ENCODE data around the gene IFITM1.

DNA sequence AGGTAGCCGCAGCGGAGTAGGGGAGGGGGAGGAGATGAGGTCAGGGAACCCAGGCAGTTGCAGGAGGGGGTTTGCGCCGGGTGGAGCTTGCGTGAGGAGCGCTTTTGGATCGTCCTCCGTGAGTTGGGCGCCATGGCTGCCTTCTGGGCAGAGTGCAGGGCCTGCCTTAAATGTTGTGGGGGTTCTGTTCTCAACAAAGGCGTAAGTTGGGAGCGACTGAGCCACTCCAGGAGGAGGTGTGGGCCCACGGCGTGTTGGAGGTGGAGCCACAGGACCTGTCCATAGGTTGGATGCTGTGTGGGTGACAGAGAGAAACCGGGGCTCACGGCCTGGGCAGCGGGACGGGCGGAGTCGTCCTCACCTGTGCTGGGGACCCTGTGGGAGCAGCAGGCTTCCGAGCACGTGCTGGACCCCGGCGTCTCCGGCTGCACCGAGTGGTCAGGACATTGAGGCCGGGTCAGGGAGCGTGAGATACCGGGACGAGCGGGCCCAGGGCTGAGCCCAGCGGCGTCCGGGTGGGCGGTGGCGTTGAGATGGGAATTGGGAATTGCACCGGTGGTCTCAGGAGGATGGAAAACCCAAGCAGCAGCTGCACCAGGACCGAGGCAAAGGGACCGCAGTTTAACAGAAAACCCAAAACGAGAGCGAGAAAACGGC, 25.9 kb upstream of the IFITM1 start:
- no peak for TF ChIP-seq SP1 (CRISPR knock-in tag; conservative IDR thresholded peaks at IDR 0.05)
- TF ChIP-seq, protein P1, sequence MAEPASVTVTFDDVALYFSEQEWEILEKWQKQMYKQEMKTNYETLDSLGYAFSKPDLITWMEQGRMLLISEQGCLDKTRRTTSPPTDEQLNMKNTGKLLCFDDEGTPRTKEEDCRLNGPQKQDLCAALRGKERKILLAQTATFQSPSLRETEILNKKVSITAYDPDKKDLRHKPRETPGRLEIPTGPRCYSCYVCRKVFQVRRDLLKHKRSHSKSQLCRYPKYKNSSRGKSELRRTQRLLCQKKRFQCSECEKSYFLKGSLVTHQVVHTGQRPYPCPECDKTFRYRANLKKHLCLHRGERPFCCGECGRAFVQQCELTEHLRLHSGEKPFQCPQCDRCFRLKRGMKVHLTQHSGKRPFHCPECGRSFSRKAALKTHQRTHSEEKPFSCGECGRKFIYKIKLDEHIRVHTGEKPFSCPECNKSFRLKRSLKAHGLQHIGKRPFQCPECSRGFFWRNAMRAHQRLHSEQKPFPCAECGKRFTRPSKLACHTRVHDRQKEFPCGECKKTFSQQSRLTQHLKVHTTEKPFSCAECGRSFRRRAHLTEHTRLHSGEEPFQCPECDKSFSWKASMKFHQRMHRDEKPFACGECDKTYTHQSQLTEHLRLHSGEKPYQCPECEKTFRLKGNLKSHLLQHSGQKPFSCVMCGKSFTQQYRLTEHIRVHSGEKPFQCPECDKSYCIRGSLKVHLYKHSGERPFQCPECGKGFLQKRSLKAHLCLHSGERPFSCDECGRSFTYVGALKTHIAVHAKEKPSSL (CRISPR knock-in tag; conservative IDR thresholded peaks at IDR 0.05) = no peak
- no peak for TF ChIP-seq NR1H2 (CRISPR knock-in tag; IDR thresholded peaks at IDR 0.05)
- TF ChIP-seq, protein P2, sequence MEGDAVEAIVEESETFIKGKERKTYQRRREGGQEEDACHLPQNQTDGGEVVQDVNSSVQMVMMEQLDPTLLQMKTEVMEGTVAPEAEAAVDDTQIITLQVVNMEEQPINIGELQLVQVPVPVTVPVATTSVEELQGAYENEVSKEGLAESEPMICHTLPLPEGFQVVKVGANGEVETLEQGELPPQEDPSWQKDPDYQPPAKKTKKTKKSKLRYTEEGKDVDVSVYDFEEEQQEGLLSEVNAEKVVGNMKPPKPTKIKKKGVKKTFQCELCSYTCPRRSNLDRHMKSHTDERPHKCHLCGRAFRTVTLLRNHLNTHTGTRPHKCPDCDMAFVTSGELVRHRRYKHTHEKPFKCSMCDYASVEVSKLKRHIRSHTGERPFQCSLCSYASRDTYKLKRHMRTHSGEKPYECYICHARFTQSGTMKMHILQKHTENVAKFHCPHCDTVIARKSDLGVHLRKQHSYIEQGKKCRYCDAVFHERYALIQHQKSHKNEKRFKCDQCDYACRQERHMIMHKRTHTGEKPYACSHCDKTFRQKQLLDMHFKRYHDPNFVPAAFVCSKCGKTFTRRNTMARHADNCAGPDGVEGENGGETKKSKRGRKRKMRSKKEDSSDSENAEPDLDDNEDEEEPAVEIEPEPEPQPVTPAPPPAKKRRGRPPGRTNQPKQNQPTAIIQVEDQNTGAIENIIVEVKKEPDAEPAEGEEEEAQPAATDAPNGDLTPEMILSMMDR (IDR thresholded peaks at IDR 0.05) = no peak
